AG04449 (cell line): ENCODE results near the gene NOL4.
"Not testable (repeated sequence)": the region's sequence is repeated elsewhere in the genome, so short reads cannot be mapped to it uniquely, and the experiment has no call there.

Experiments used
- CTCF ChIA-PET: fragments of 350-600 bp; formaldehyde crosslinking; extraction: SDS; loops from one replicate; lab custom pipeline; 2021; ENCODE audit warnings: antibody characterized with exemption; lab: Yijun Ruan, JAX
- POLR2A ChIA-PET: fragments of 400-600, 350-600 bp; formaldehyde crosslinking; extraction: SDS; loops from one replicate; lab custom pipeline; 2020; ENCODE audit warnings: antibody characterized with exemption, inconsistent platforms; lab: Yijun Ruan, JAX
- DNase-seq: peaks from one replicate; pipeline ENCODE4 v3.0.0-alpha.2; 2010; ENCODE audit warnings: low read depth, low spot score
- H3K4me3 ChIP-seq: 2 replicates; pipeline ENCODE4 v1.5.1; 2011; ENCODE audit warnings: low read depth, mild to moderate bottlenecking, control low read depth, low read length
- CTCF ChIP-seq: IDR thresholded peaks from one replicate; pipeline ENCODE4 v1.5.1; 2011; ENCODE audit warnings: mild to moderate bottlenecking, moderate library complexity, low read length, control low read depth, inconsistent platforms; ENCODE audit not compliant: insufficient read depth; ENCODE audit errors: missing control alignments

The NOL4 gene

GRCh38 chr18:34242739-34243138 is 18.0 kb upstream of the NOL4 start:
- no peak for TF ChIP-seq CTCF
- no peak for DNase-seq
- CTCF ChIA-PET, result no interaction called here
- no peak overlapping the region for H3K4me3 ChIP-seq
- POLR2A ChIA-PET, result no interaction called here

GRCh38 chr18:34233781-34234388 is 9.2 kb upstream of the NOL4 start:
- DNase-seq, POLR2A ChIA-PET, CTCF ChIA-PET, H3K4me3 ChIP-seq: not testable (repeated sequence)

GRCh38 chr18:34225218-34225553 is 473 bp upstream of the NOL4 start:
- ChIA-PET POLR2A (no interaction called here), CTCF (interaction anchor here (1.3 kb wide), 1 partner anchor 102 kb away, joined by 6 read pairs; no protein-coding TSS in a partner anchor)
- TF ChIP-seq CTCF, result no peak
- H3K4me3 ChIP-seq, result peak overlapping the region; percentile 4; the same call in 1 of the 2 replicates
- no peak for DNase-seq

- H3K4me3 ChIP-seq, result peak overlapping the region; percentile 47; the same call in 1 of the 2 replicates
- CTCF ChIA-PET, result no interaction called here
- TF ChIP-seq CTCF, result no peak
- POLR2A ChIA-PET, result no interaction called here
- no peak for DNase-seq
These were observed 755 bp downstream of the NOL4 start for GRCh38 chr18:34223893-34224422.

- ChIA-PET POLR2A (no interaction called here), CTCF (no interaction called here)
- TF ChIP-seq CTCF, result no peak
- DNase-seq, result no peak
- peak overlapping the region; percentile 23; the same call in 1 of the 2 replicates for H3K4me3 ChIP-seq
These were observed 1.4 kb downstream of the NOL4 start for GRCh38 chr18:34223164-34223892.

- no peak for DNase-seq
- CTCF ChIA-PET, result no interaction called here
- POLR2A ChIA-PET, result no interaction called here
- H3K4me3 ChIP-seq, result peak overlapping the region; percentile 23
- TF ChIP-seq CTCF, result no peak
These were observed 2.2 kb downstream of the NOL4 start for GRCh38 chr18:34222307-34223163.
